WTC11 (cell line): ENCODE measurements around the gene RASGRP4. TPM values are rescaled to one million over a fixed set of nuclear protein-coding genes. Genes with fewer than 3 reads are reported as not detected.
"Not testable (repeated sequence)": the region's sequence is repeated elsewhere in the genome, so short reads cannot be mapped to it uniquely, and the experiment has no call there.

Experiments
- ATAC-seq: fragments of 200-7000 bp; cut with Tn5 transposase; 2 replicates; pipeline ENCODE4 v1.10.0; 2021; ENCODE audit warnings: mild to moderate bottlenecking, moderate library complexity
- CTCF ChIA-PET: fragments of 300-600 bp; sonication (Branson Sonifier 250); formaldehyde crosslinking; loops from one replicate; lab custom pipeline; 2021; ENCODE audit warnings: antibody characterized with exemption; lab: Charles Lee
- POLR2A ChIA-PET: fragments of 350-600 bp; sonication (Branson Sonifier 250); formaldehyde crosslinking; loops from one replicate; lab custom pipeline; 2021; ENCODE audit warnings: antibody characterized with exemption; lab: Charles Lee
- DNase-seq: peaks from one replicate; pipeline ENCODE4 v3.0.0; 2021; ENCODE audit warnings: low spot score
- H3K27ac Mint-ChIP-seq: 2 replicates; pipeline ENCODE4 v1.8.0; 2021; ENCODE audit warnings: mixed read lengths
- H3K27me3 Mint-ChIP-seq: 2 replicates; pipeline ENCODE4 v1.8.0; 2021; ENCODE audit warnings: low read depth, mild to moderate bottlenecking, moderate library complexity, mixed read lengths
- H3K36me3 Mint-ChIP-seq: 2 replicates; pipeline ENCODE4 v1.8.0; 2021; ENCODE audit warnings: mixed read lengths
- H3K4me1 Mint-ChIP-seq: 2 replicates; pipeline ENCODE4 v1.8.0; 2022; ENCODE audit warnings: mixed read lengths
- H3K4me3 Mint-ChIP-seq: 2 replicates; pipeline ENCODE4 v1.8.0; 2021; ENCODE audit warnings: mild to moderate bottlenecking, moderate library complexity, mixed read lengths
- H3K9me3 Mint-ChIP-seq: 2 replicates; pipeline ENCODE4 v1.8.0; 2021; ENCODE audit warnings: mixed read lengths
- ATF1 ChIP-seq: sonication (generic); formaldehyde crosslinking; IDR thresholded peaks from 2 replicates; pipeline ENCODE4 v1.8.1; 2023; ENCODE audit warnings: mild to moderate bottlenecking, moderate library complexity, missing genetic modification reagents
- ATF3 ChIP-seq: sonication (generic); formaldehyde crosslinking; conservative IDR thresholded peaks from 2 replicates; pipeline ENCODE4 v1.8.1; 2022; ENCODE audit warnings: mild to moderate bottlenecking, missing genetic modification reagents
- CREB1 ChIP-seq: sonication (generic); formaldehyde crosslinking; IDR thresholded peaks from 2 replicates; pipeline ENCODE4 v1.8.0; 2023; ENCODE audit warnings: mild to moderate bottlenecking, missing genetic modification reagents
- ESRRA ChIP-seq: sonication (generic); formaldehyde crosslinking; IDR thresholded peaks from 2 replicates; pipeline ENCODE4 v1.8.1; 2022; ENCODE audit warnings: mild to moderate bottlenecking, missing genetic modification reagents, borderline replicate concordance
- ETV6 ChIP-seq: sonication (generic); formaldehyde crosslinking; IDR thresholded peaks from 2 replicates; pipeline ENCODE4 v1.8.1; 2022; ENCODE audit warnings: mild to moderate bottlenecking, missing genetic modification reagents
- FOXJ3 ChIP-seq: sonication (generic); formaldehyde crosslinking; IDR thresholded peaks from 2 replicates; pipeline ENCODE4 v1.9.0; 2021; ENCODE audit warnings: missing genetic modification reagents, mild to moderate bottlenecking, borderline replicate concordance
- FOXK1 ChIP-seq: sonication (generic); formaldehyde crosslinking; IDR thresholded peaks from 2 replicates; pipeline ENCODE4 v1.8.0; 2022; ENCODE audit warnings: mild to moderate bottlenecking, moderate library complexity, missing genetic modification reagents
- HMGXB4 ChIP-seq: sonication (generic); formaldehyde crosslinking; IDR thresholded peaks from 2 replicates; pipeline ENCODE4 v1.8.1; 2023; ENCODE audit warnings: mild to moderate bottlenecking, moderate library complexity, missing genetic modification reagents
- IRF1 ChIP-seq: sonication (generic); formaldehyde crosslinking; IDR thresholded peaks from 2 replicates; pipeline ENCODE4 v1.8.0; 2023; ENCODE audit warnings: missing genetic modification reagents
- MLX ChIP-seq: sonication (generic); formaldehyde crosslinking; IDR thresholded peaks from 2 replicates; pipeline ENCODE4 v1.8.1; 2023; ENCODE audit warnings: mild to moderate bottlenecking, missing genetic modification reagents, moderate library complexity
- PREB ChIP-seq: sonication (generic); formaldehyde crosslinking; IDR thresholded peaks from 2 replicates; pipeline ENCODE4 v1.8.1; 2022; ENCODE audit warnings: mild to moderate bottlenecking, missing genetic modification reagents, moderate library complexity, borderline replicate concordance
- RELA ChIP-seq: sonication (generic); formaldehyde crosslinking; IDR thresholded peaks from 2 replicates; pipeline ENCODE4 v1.8.1; 2022; ENCODE audit warnings: missing genetic modification reagents, mild to moderate bottlenecking, borderline replicate concordance
- SOX15 ChIP-seq: fragments of 250-450 bp; sonication (Bioruptor Pico); IDR thresholded peaks from 2 replicates; pipeline ENCODE4 v1.9.0; 2021; ENCODE audit warnings: mild to moderate bottlenecking
- SP1 ChIP-seq: sonication (generic); formaldehyde crosslinking; conservative IDR thresholded peaks from 2 replicates; pipeline ENCODE4 v1.8.1; 2022; ENCODE audit warnings: missing genetic modification reagents
- TCF7 ChIP-seq: sonication (generic); formaldehyde crosslinking; IDR thresholded peaks from 2 replicates; pipeline ENCODE4 v1.8.0; 2022; ENCODE audit warnings: mild to moderate bottlenecking, low read depth, missing genetic modification reagents, moderate library complexity
- ZBTB43 ChIP-seq: sonication (generic); formaldehyde crosslinking; IDR thresholded peaks from 2 replicates; pipeline ENCODE4 v1.8.1; 2023; ENCODE audit warnings: mild to moderate bottlenecking, missing genetic modification reagents
- ZMAT4 ChIP-seq: fragments of 250-450 bp; sonication (Bioruptor Pico); IDR thresholded peaks from 2 replicates; pipeline ENCODE4 v1.9.0; 2021; ENCODE audit warnings: mild to moderate bottlenecking
- ZNF317 ChIP-seq: sonication (generic); formaldehyde crosslinking; IDR thresholded peaks from 2 replicates; pipeline ENCODE4 v1.8.1; 2023; ENCODE audit warnings: low read depth, mild to moderate bottlenecking, moderate library complexity, missing genetic modification reagents, borderline replicate concordance
- ZSCAN18 ChIP-seq: fragments of 250-450 bp; sonication (Bioruptor Pico); IDR thresholded peaks from 2 replicates; pipeline ENCODE4 v2.1.2; 2022; ENCODE audit warnings: mild to moderate bottlenecking, moderate library complexity
- total RNA-seq: library from RNA; stranded (reverse); gene quantifications from 3 replicates; pipeline ENCODE4 v1.2.3, GENCODE V29; 2021

RASGRP4 gene
- total RNA-seq, 1 experiment from 2014 or later, result 2.5 TPM

GRCh38 chr19:38429055-38429810, 3.2 kb upstream of the RASGRP4 start:
- no peaks in the 10 kb centered on the region for H3K27me3 Mint-ChIP-seq
- CTCF ChIA-PET, result interaction anchor here (5.2 kb wide), 1 partner anchor 26 kb away, joined by 29 read pairs; the partner anchor contains the start of gene FAM98C
- TF ChIP-seq FOXJ3 (CRISPR knock-in tag) (no peak), TCF7 (CRISPR knock-in tag) (no peak), ZMAT4 (no peak), ZNF317 (CRISPR knock-in tag) (no peak), ESRRA (CRISPR knock-in tag) (no peak), CREB1 (CRISPR knock-in tag) (no peak), SP1 (CRISPR knock-in tag) (no peak), RELA (CRISPR knock-in tag) (no peak), ATF3 (CRISPR knock-in tag) (no peak), MLX (CRISPR knock-in tag) (no peak), IRF1 (CRISPR knock-in tag) (no peak), ZBTB43 (CRISPR knock-in tag) (no peak), PREB (CRISPR knock-in tag) (no peak), ZSCAN18 (CRISPR knock-in tag) (no peak), SOX15 (no peak), ETV6 (CRISPR knock-in tag) (no peak), HMGXB4 (CRISPR knock-in tag) (no peak), ATF1 (CRISPR knock-in tag) (no peak), FOXK1 (no peak)
- TF ChIP-seq, all 79 proteins: peak for 0
- POLR2A ChIA-PET, result no interaction called here
- no peaks in the 10 kb centered on the region for H3K9me3 Mint-ChIP-seq
- peaks cover 37% of the 10 kb centered on the region for H3K4me1 Mint-ChIP-seq
- H3K36me3 Mint-ChIP-seq, result no peaks in the 10 kb centered on the region
- ATAC-seq, result no peak
- peak overlapping the region; percentile 75 for H3K27ac Mint-ChIP-seq
- H3K4me3 Mint-ChIP-seq, result no peak overlapping the region
- DNase-seq, result no peak

- CTCF ChIA-PET, result interaction anchor here (1.9 to 4.3 kb wide), 3 partner anchors 8 to 23 kb away, joined by 8 to 49 read pairs (median 12); partner anchors contain the start of gene FAM98C
- H3K36me3 Mint-ChIP-seq, ATAC-seq, H3K27ac Mint-ChIP-seq, H3K27me3 Mint-ChIP-seq, POLR2A ChIA-PET, H3K9me3 Mint-ChIP-seq, H3K4me3 Mint-ChIP-seq, DNase-seq: not testable (repeated sequence)
- peaks cover 28% of the 10 kb centered on the region for H3K4me1 Mint-ChIP-seq
Measured at GRCh38 chr19:38427035-38427677, 1.1 kb upstream of the RASGRP4 start.
